K562 treated with DMSO at 1 percent for 12 hours (cell line): ENCODE data around the gene CD83. TPM values are rescaled to one million over a fixed set of nuclear protein-coding genes. Genes with fewer than 3 reads are reported as not detected.

ENCODE experiments used
- total RNA-seq: library from RNA; unstranded; fragments of 300-600 nt; gene quantifications from 2 replicates; pipeline ENCODE4 v1.2.3, GENCODE V29; 2022; ENCODE audit not compliant: insufficient read depth

Gene CD83
- total RNA-seq = 4.8 and 7.3 TPM in 2 replicates

GRCh38 chr6:14117158-14118090, at the start of gene CD83:
TSS of gene CD83 (plus strand) at chr6:14117772. CDS start at chr6:14117812, 40 bp downstream.

Other genes starting within 250 kb of the CD83 start
- gene RNF182, start 192.8 kb upstream of the CD83 start, total RNA-seq = 7.1 and 12.5 TPM in 2 replicates